ENCODE measurements around the gene RAB6B.

DNA sequence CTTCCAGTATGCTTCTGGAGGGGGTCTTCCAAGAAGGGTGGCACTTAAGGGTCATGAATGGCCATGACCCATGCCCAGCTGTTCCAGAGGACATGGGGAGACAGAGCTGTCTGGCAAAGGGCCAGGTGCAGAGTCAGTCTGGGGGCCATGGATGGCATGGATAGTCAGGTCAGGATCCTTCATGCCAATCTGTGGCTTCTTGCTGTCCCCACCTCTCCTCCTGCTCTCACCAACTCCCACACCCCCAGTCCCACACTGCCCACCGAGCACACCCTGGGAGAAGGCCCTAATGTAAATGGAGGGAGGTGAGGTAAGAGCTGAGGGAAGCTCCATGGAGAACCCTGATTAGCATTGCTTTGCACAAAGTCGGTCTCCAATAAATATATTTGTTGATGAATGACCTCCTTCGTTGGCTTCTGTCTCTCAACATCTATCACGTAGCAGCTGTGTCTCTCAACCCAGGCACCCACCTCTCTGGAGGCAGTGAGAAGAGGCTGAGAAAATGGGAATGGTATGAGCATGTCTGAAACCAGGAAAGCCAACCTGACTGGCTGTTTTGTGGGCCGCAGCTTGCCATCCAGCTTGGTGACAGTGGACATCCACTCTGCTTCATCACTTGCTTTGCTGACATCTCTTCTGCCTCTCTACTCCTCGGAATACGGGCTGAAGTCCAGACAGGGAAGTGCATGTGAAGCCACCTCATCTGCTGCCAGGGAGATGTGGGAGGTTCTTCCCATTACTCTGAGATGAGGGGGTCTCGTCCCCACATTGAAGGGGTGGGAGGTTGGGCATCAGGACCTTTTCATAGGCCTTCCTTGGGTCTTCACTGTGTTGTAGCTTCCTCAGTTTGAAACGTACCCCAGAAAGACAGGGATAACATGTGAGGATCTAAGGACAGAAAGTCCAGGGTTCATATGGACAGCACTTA, 37.7 kb upstream of the RAB6B start:
- TF ChIP-seq, protein P1, sequence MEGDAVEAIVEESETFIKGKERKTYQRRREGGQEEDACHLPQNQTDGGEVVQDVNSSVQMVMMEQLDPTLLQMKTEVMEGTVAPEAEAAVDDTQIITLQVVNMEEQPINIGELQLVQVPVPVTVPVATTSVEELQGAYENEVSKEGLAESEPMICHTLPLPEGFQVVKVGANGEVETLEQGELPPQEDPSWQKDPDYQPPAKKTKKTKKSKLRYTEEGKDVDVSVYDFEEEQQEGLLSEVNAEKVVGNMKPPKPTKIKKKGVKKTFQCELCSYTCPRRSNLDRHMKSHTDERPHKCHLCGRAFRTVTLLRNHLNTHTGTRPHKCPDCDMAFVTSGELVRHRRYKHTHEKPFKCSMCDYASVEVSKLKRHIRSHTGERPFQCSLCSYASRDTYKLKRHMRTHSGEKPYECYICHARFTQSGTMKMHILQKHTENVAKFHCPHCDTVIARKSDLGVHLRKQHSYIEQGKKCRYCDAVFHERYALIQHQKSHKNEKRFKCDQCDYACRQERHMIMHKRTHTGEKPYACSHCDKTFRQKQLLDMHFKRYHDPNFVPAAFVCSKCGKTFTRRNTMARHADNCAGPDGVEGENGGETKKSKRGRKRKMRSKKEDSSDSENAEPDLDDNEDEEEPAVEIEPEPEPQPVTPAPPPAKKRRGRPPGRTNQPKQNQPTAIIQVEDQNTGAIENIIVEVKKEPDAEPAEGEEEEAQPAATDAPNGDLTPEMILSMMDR (conservative IDR thresholded peaks at IDR 0.05; ENCODE audit: low read depth, low read length), result no peak
- TF ChIP-seq POLR2A (IDR thresholded peaks at IDR 0.05; ENCODE audit: low read depth, low read length) (no peak), RFX5 (IDR thresholded peaks at IDR 0.05; ENCODE audit: low read depth, low read length) (no peak), SMC3 (IDR thresholded peaks at IDR 0.05; ENCODE audit: low read depth, low read length) (no peak), MXI1 (IDR thresholded peaks at IDR 0.05; ENCODE audit: borderline replicate concordance, low read depth, low read length) (no peak), NFE2L2 (IDR thresholded peaks at IDR 0.05; ENCODE audit: low read depth, low read length) (no peak), CEBPB (IDR thresholded peaks at IDR 0.05; ENCODE audit: low read depth, low read length) (no peak), MAFK (IDR thresholded peaks at IDR 0.05; ENCODE audit: low read depth, low read length) (no peak), BHLHE40 (IDR thresholded peaks at IDR 0.05; ENCODE audit: low read depth, low read length) (no peak), RCOR1 (IDR thresholded peaks at IDR 0.05; ENCODE audit: insufficient replicate concordance, low read length) (no peak)
- TF ChIP-seq, protein P2, sequence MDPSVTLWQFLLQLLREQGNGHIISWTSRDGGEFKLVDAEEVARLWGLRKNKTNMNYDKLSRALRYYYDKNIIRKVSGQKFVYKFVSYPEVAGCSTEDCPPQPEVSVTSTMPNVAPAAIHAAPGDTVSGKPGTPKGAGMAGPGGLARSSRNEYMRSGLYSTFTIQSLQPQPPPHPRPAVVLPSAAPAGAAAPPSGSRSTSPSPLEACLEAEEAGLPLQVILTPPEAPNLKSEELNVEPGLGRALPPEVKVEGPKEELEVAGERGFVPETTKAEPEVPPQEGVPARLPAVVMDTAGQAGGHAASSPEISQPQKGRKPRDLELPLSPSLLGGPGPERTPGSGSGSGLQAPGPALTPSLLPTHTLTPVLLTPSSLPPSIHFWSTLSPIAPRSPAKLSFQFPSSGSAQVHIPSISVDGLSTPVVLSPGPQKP (IDR thresholded peaks at IDR 0.05; ENCODE audit: borderline replicate concordance, low read depth, low read length), result no peak
